ENCODE results near the gene ZNF334.

The ZNF334 gene

GRCh38 chr20:46512943-46513844, at the start of gene ZNF334:
Gene ZNF334 (minus strand): TSS chr20:46513559. CDS start chr20:46512102, 1,457 bp downstream.
- DNase-seq (ENCODE audit: low spot score): no peak

GRCh38 chr20:46562373-46563169, 49.2 kb upstream of the ZNF334 start:
- DNase-seq (ENCODE audit: low spot score): peak; percentile 64

- DNase-seq (ENCODE audit: low spot score): no peak
Measured at GRCh38 chr20:46562009-46562372, 48.6 kb upstream of the ZNF334 start.

- peak; percentile 10 for DNase-seq (ENCODE audit: low spot score)
Measured at GRCh38 chr20:46559685-46560440, 46.5 kb upstream of the ZNF334 start.

GRCh38 chr20:46559001-46559400, 45.6 kb upstream of the ZNF334 start:
- DNase-seq (ENCODE audit: low spot score): no peak

- peak; percentile 92 for DNase-seq (ENCODE audit: low spot score)
Measured at GRCh38 chr20:46558511-46558959, 45.2 kb upstream of the ZNF334 start.

GRCh38 chr20:46557231-46557956, 44.0 kb upstream of the ZNF334 start:
- DNase-seq (ENCODE audit: low spot score): peak; percentile 44

GRCh38 chr20:46555370-46555956, 42.1 kb upstream of the ZNF334 start:
- no peak for DNase-seq (ENCODE audit: low spot score)

GRCh38 chr20:46554828-46555227, 41.5 kb upstream of the ZNF334 start:
- DNase-seq (ENCODE audit: low spot score): no peak

GRCh38 chr20:46553926-46554325, 40.6 kb upstream of the ZNF334 start:
- no peak for DNase-seq (ENCODE audit: low spot score)

- DNase-seq (ENCODE audit: low spot score): no peak
Measured at GRCh38 chr20:46552460-46553420, 39.4 kb upstream of the ZNF334 start.

- no peak for DNase-seq (ENCODE audit: low spot score)
Measured at GRCh38 chr20:46551522-46552381, 38.4 kb upstream of the ZNF334 start.

GRCh38 chr20:46550461-46550860, 37.1 kb upstream of the ZNF334 start, which contains the start of gene OCSTAMP:
Gene OCSTAMP (minus strand): TSS chr20:46550654. CDS start chr20:46550560, 94 bp downstream.
- DNase-seq (ENCODE audit: low spot score): no peak

- no peak for DNase-seq (ENCODE audit: low spot score)
Measured at GRCh38 chr20:46549188-46549972, 36.0 kb upstream of the ZNF334 start.

GRCh38 chr20:46548688-46549087, 35.3 kb upstream of the ZNF334 start:
- DNase-seq (ENCODE audit: low spot score): no peak

- DNase-seq (ENCODE audit: low spot score): no peak
Measured at GRCh38 chr20:46547995-46548394, 34.6 kb upstream of the ZNF334 start.

GRCh38 chr20:46546936-46547335, 33.6 kb upstream of the ZNF334 start:
- DNase-seq (ENCODE audit: low spot score): no peak

GRCh38 chr20:46546298-46546697, 32.9 kb upstream of the ZNF334 start:
- DNase-seq (ENCODE audit: low spot score): no peak

Data from RKO (cell line).